Measurements from ENCODE around the gene PRODH2.

DNA sequence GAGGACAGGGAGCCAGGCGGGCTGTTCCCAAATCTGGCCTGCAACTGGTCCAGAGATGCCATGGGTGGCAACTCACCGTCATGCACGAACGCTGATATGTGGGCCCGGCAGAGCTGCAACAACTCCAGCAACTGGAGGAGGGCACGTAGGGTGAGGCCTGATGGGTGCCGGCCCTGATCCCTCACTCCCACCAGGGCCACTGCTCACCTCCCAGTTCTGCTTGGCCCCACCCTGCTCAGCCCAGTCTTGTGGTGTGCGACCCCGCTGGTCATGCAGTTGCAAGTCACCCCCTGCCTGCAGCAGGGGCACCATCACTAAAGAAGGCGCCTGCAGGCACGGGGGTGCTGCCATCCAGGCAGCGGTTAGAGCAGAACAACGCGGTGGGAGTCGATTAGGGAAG, 20.3 kb downstream of the PRODH2 start:
- no peak for TF ChIP-seq BATF2 (CRISPR knock-in tag; IDR thresholded peaks at IDR 0.05)
- TF ChIP-seq, protein P1, sequence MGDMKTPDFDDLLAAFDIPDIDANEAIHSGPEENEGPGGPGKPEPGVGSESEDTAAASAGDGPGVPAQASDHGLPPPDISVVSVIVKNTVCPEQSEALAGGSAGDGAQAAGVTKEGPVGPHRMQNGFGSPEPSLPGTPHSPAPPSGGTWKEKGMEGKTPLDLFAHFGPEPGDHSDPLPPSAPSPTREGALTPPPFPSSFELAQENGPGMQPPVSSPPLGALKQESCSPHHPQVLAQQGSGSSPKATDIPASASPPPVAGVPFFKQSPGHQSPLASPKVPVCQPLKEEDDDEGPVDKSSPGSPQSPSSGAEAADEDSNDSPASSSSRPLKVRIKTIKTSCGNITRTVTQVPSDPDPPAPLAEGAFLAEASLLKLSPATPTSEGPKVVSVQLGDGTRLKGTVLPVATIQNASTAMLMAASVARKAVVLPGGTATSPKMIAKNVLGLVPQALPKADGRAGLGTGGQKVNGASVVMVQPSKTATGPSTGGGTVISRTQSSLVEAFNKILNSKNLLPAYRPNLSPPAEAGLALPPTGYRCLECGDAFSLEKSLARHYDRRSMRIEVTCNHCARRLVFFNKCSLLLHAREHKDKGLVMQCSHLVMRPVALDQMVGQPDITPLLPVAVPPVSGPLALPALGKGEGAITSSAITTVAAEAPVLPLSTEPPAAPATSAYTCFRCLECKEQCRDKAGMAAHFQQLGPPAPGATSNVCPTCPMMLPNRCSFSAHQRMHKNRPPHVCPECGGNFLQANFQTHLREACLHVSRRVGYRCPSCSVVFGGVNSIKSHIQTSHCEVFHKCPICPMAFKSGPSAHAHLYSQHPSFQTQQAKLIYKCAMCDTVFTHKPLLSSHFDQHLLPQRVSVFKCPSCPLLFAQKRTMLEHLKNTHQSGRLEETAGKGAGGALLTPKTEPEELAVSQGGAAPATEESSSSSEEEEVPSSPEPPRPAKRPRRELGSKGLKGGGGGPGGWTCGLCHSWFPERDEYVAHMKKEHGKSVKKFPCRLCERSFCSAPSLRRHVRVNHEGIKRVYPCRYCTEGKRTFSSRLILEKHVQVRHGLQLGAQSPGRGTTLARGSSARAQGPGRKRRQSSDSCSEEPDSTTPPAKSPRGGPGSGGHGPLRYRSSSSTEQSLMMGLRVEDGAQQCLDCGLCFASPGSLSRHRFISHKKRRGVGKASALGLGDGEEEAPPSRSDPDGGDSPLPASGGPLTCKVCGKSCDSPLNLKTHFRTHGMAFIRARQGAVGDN (CRISPR knock-in tag; IDR thresholded peaks at IDR 0.05), result no peak
- no peak for TF ChIP-seq LCORL (IDR thresholded peaks at IDR 0.05)
- TF ChIP-seq LCORL (CRISPR knock-in tag; IDR thresholded peaks at IDR 0.05), result no peak
- TF ChIP-seq, protein P2, sequence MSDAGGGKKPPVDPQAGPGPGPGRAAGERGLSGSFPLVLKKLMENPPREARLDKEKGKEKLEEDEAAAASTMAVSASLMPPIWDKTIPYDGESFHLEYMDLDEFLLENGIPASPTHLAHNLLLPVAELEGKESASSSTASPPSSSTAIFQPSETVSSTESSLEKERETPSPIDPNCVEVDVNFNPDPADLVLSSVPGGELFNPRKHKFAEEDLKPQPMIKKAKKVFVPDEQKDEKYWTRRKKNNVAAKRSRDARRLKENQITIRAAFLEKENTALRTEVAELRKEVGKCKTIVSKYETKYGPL (CRISPR knock-in tag; IDR thresholded peaks at IDR 0.05), result no peak
- TF ChIP-seq, protein P3, sequence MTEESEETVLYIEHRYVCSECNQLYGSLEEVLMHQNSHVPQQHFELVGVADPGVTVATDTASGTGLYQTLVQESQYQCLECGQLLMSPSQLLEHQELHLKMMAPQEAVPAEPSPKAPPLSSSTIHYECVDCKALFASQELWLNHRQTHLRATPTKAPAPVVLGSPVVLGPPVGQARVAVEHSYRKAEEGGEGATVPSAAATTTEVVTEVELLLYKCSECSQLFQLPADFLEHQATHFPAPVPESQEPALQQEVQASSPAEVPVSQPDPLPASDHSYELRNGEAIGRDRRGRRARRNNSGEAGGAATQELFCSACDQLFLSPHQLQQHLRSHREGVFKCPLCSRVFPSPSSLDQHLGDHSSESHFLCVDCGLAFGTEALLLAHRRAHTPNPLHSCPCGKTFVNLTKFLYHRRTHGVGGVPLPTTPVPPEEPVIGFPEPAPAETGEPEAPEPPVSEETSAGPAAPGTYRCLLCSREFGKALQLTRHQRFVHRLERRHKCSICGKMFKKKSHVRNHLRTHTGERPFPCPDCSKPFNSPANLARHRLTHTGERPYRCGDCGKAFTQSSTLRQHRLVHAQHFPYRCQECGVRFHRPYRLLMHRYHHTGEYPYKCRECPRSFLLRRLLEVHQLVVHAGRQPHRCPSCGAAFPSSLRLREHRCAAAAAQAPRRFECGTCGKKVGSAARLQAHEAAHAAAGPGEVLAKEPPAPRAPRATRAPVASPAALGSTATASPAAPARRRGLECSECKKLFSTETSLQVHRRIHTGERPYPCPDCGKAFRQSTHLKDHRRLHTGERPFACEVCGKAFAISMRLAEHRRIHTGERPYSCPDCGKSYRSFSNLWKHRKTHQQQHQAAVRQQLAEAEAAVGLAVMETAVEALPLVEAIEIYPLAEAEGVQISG (CRISPR knock-in tag; IDR thresholded peaks at IDR 0.05), result no peak
- no peak for TF ChIP-seq ZGPAT (CRISPR knock-in tag; IDR thresholded peaks at IDR 0.05)
- no peak for TF ChIP-seq ESRRA (CRISPR knock-in tag; IDR thresholded peaks at IDR 0.05; ENCODE audit: low read depth)
- no peak for TF ChIP-seq ZNF598 (CRISPR knock-in tag; IDR thresholded peaks at IDR 0.05; ENCODE audit: borderline replicate concordance)
